ENCODE measurements around the gene ASB5. TPM values are rescaled to one million over a fixed set of nuclear protein-coding genes. Genes with fewer than 3 reads are reported as not detected.
"Not testable (repeated sequence)": the region's sequence is repeated elsewhere in the genome, so short reads cannot be mapped to it uniquely, and the experiment has no call there.

ASB5 gene
- total and polyA plus RNA-seq, 10 donors, result 0.06 to 0.50 TPM; not detected in 8

DNA sequence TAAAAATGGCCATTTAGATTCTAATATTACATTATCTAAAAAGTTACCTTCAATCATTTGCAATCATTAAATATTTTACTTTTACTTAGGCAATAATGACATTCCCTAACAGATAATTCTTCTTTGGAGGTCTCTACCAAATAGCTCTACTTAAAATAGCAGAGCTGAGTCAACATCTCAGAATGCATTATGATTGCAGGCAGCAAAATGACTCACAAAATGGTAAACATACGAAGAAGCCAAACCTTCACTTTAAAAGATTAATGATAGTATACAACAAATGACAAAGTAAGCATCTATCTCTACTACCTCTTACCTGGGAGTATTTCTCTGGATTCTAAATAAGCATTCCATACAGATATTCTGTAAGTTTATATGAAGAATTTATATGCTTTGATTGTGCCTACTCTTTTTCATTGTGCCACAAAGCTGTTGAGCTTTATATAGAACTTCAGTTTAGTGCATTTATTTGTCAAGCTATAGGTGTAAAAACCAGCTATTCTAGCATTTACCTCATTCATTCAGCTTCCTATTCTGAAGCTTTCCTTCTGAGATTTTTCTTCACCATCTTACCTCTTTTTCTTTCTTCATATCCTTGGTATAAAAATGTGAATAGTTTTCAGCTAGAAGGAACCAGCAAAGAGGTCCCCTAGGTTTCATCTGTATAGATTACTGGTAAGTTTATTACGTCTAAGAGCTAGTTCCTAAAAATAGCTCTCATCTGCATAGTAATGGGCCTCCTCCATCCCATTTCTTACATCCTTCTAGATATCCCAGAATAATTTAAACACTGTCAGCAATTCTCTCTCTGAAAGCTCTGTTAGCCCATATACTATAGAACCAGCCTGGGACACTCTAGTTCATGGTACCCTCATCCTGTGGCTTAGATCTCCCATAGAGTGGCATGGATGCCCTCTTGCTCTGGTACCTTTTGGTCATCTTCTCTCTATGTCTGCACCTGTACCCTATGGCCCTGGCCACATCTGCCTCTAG is 33.6 kb upstream of the ASB5 start:
- intact Hi-C loops (cut with DNase I; ENCODE audit: low total_unique reads), result no loop called here
- H3K9me3 ChIP-seq, result no peaks in the 10 kb centered on the region
- 67 to 82% (median 73%) methylated on average over 2 of the region's 2 CpGs for WGBS, 5 donors

DNA sequence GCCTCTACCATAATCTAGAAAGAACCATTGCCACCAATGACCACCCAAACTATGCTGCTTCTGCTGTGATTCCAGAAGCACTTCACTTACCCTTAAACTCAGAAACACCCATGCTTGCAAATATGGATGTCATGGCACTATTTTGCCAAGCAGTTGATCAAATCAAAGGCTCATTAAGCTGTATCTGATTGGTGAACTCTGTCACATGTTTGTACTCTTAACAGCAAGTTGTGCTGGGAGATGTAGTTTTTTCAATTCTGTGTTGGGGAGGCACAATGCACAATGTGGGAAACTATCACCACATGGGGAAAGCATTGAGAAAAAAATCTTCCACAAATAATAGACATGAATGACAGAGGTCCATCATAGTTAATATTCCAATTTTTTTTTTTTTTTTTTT is 31.5 kb upstream of the ASB5 start:
- no peaks in the 10 kb centered on the region for H3K4me1 ChIP-seq
- no peak for DNase-seq
- no peaks in the 10 kb centered on the region for H3K36me3 ChIP-seq
- intact Hi-C loops (cut with DNase I; ENCODE audit: low total_unique reads), result no loop called here
- H3K4me3 ChIP-seq, result no peak overlapping the region
- H3K27ac ChIP-seq, result no peak overlapping the region
- no peaks in the 10 kb centered on the region for H3K9me3 ChIP-seq
- H3K27me3 ChIP-seq (replicated peaks in 1 of 7), result peaks cover 0 to 27% (median 0%) of the 10 kb centered on the region in 7 donors
- TF ChIP-seq, protein P1, sequence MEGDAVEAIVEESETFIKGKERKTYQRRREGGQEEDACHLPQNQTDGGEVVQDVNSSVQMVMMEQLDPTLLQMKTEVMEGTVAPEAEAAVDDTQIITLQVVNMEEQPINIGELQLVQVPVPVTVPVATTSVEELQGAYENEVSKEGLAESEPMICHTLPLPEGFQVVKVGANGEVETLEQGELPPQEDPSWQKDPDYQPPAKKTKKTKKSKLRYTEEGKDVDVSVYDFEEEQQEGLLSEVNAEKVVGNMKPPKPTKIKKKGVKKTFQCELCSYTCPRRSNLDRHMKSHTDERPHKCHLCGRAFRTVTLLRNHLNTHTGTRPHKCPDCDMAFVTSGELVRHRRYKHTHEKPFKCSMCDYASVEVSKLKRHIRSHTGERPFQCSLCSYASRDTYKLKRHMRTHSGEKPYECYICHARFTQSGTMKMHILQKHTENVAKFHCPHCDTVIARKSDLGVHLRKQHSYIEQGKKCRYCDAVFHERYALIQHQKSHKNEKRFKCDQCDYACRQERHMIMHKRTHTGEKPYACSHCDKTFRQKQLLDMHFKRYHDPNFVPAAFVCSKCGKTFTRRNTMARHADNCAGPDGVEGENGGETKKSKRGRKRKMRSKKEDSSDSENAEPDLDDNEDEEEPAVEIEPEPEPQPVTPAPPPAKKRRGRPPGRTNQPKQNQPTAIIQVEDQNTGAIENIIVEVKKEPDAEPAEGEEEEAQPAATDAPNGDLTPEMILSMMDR (IDR thresholded peaks at IDR 0.05 in 8 of 11, conservative IDR thresholded peaks at IDR 0.05 in 3 of 11), result no peak
- TF ChIP-seq POLR2A (IDR thresholded peaks at IDR 0.05) (no peak), POLR2AphosphoS5 (IDR thresholded peaks at IDR 0.05) (no peak)

More for the DNA sequence above, 33.6 kb upstream of the ASB5 start:
- Histone ChIP-seq H3K36me3 (no peaks in the 10 kb centered on the region), H3K27ac (no peak overlapping the region), H3K4me3 (no peak overlapping the region), H3K27me3 (replicated peaks in 1 of 7) (peaks cover 0 to 27% (median 0%) of the 10 kb centered on the region in 7 donors), H3K4me1 (no peaks in the 10 kb centered on the region)
- TF ChIP-seq POLR2A (IDR thresholded peaks at IDR 0.05) (no peak), POLR2AphosphoS5 (IDR thresholded peaks at IDR 0.05) (no peak)
- TF ChIP-seq, protein P1 (IDR thresholded peaks at IDR 0.05 in 8 of 11, conservative IDR thresholded peaks at IDR 0.05 in 3 of 11), result no peak
- DNase-seq, result no peak

DNA sequence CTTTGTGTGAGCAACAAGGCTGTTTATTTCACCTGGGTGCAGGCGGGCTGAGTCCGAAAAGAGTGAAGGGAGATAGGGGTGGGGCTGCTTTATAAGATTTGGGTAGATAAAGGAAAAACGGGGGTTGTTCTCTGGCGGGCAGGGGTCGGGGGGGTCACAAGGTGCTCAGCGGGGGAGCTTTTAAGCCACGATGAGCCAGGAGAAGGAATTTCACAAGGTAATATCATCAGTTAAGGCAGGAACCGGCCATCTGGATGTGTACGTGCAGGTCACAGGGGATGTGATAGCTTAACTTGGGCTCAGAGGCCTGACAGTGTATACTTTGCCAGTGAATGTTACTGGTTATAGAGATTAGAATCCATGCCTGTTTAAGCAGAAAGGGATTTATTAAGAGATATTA is 31.0 kb upstream of the ASB5 start:
- H3K27me3 ChIP-seq (replicated peaks in 1 of 7), result peaks cover 0 to 24% (median 0%) of the 10 kb centered on the region in 7 donors
- H3K27ac ChIP-seq, result no peak overlapping the region
- no peak overlapping the region for H3K4me3 ChIP-seq
- no peak for TF ChIP-seq POLR2AphosphoS5 (IDR thresholded peaks at IDR 0.05)
- H3K36me3 ChIP-seq, result no peaks in the 10 kb centered on the region
- no peaks in the 10 kb centered on the region for H3K4me1 ChIP-seq
- H3K9me3 ChIP-seq, result no peaks in the 10 kb centered on the region
- intact Hi-C loops (cut with DNase I; ENCODE audit: low total_unique reads), result no loop called here
- DNase-seq, result no peak
- 87 to 96% (median 87%) methylated on average over 7 to 9 of the region's 9 CpGs for WGBS, 5 donors

DNA sequence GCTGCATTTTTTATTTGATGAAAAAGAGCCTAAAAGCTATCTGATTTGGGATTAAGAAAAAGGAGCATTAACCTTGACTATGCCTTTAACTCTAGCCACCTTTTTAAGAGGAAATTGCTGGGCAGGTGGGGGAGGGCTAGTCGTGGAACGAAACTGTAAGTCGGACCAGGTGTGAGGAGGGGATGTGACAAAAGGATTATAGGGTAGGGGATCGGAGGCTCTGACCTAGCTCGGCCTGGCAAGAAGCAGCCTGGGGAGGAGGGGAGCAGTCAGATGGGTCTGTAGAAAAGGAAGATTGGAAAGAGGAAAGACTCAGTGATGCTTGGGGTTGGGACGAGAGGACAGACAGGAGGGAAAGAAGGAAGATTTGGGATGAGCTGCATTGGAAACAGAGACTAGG is 29.6 kb upstream of the ASB5 start:
- Histone ChIP-seq H3K27me3 (replicated peaks in 1 of 7) (peaks cover 0 to 12% (median 0%) of the 10 kb centered on the region in 7 donors), H3K4me3 (no peak overlapping the region), H3K36me3 (no peaks in the 10 kb centered on the region), H3K9me3 (no peaks in the 10 kb centered on the region), H3K27ac (no peak overlapping the region), H3K4me1 (no peaks in the 10 kb centered on the region)
- no peak for TF ChIP-seq POLR2A (IDR thresholded peaks at IDR 0.05)
- TF ChIP-seq, protein P1 (IDR thresholded peaks at IDR 0.05 in 8 of 11, conservative IDR thresholded peaks at IDR 0.05 in 3 of 11), result no peak
- no peak for TF ChIP-seq POLR2AphosphoS5 (IDR thresholded peaks at IDR 0.05)
- 72 to 83% (median 77%) methylated on average over 6 of the region's 6 CpGs for WGBS, 5 donors
- DNase-seq, result no peak
- intact Hi-C loops (cut with DNase I; ENCODE audit: low total_unique reads), result no loop called here

DNA sequence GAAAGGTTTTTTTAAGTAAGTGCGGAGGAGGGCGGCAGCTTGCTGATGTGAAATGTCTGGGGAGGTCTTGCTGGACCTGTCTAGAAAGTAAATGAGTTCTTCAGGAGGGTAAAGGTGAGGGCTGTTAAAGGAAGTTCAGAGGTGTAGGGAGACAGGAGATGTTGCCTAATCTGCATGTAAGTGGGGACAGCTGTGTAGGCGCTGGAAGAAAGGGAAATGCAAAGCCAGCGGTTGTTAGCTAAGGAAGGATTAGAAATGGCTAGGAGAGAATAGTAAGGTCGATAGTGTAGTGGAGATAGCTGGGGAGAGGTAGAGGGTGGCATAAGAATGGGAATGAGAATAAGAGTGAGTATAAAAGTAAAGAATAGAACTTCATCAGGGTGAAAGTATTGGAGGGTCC is 26.9 kb upstream of the ASB5 start:
- H3K36me3 ChIP-seq; H3K27me3 ChIP-seq (replicated peaks in 1 of 7); DNase-seq; H3K27ac ChIP-seq; H3K4me1 ChIP-seq; H3K9me3 ChIP-seq; intact Hi-C loops (cut with DNase I; ENCODE audit: low total_unique reads); H3K4me3 ChIP-seq: not testable (repeated sequence)
- 59 to 71% (median 62%) methylated on average over 5 of the region's 5 CpGs for WGBS, 5 donors
